Measurements from ENCODE around the gene MICA.

GRCh38 chr6:31462964-31463870 lies 59.8 kb downstream of the MICA start:
- TF ChIP-seq CTCF (IDR thresholded peaks at IDR 0.05; ENCODE audit: insufficient read depth, low read depth, low read length) (no peak), EZH2 (IDR thresholded peaks at IDR 0.05; ENCODE audit: insufficient read depth, low read length) (no peak)

All from astrocyte (in vitro differentiated cells and primary cell).